DMS53 treated with DMSO at 0.1 percent for 48 hours (cell line): ENCODE measurements around the gene DHRS7B.
"Not testable (repeated sequence)": the region's sequence is repeated elsewhere in the genome, so short reads cannot be mapped to it uniquely, and the experiment has no call there.

Experiments used
- DNase-seq: peaks from one replicate; lab custom pipeline; 2025; ENCODE audit not compliant: unreplicated experiment; lab: John Stamatoyannopoulos, UW

The DHRS7B gene, protein sequence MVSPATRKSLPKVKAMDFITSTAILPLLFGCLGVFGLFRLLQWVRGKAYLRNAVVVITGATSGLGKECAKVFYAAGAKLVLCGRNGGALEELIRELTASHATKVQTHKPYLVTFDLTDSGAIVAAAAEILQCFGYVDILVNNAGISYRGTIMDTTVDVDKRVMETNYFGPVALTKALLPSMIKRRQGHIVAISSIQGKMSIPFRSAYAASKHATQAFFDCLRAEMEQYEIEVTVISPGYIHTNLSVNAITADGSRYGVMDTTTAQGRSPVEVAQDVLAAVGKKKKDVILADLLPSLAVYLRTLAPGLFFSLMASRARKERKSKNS

DNA sequence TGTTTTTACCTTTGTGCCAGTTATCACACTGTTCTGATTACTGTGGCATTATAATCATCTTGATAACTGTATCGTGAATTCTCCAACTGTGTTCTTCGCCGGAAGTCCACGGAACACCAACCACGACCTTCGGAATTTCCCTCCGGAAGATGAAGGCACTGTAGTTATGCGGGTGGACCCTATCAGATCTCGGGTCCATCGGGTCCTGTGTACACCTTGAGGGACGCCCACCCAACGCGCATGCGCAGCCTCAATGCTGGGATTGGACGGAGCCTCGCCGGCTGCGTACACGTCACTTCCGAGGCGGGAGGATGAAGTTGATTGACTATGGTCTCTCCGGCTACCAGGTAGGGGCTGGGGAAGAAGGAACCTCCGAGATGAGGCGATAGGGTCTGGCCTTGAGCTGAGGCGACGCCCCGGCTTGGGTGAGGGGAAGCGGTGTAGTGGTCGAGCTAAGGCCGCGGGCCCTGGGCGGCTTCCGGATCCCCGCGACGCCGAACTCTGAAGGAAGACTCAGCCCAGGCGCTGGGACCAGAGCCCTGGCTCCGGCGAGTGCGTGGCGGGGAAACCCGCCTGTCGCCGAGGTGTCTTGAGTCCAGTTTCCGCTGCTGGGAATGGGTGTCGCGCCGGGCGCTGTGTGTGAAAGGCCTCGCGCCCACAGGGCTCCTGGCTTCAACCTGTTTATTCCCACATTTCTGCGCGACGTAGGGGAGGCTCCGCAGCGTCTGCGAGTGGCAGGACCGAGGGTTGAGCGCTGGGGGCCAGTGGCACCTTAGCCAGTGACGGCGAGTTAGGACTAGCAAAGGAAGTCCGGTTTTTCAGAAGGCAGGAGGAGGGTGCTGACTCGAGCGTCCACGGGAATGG, at the start of gene DHRS7B:
Gene DHRS7B (plus strand): TSS at position 320 of the 864 bp plus-strand sequence. CDS start 8 bp downstream, at position 328.
- DNase-seq, result peak; percentile 80

DNA sequence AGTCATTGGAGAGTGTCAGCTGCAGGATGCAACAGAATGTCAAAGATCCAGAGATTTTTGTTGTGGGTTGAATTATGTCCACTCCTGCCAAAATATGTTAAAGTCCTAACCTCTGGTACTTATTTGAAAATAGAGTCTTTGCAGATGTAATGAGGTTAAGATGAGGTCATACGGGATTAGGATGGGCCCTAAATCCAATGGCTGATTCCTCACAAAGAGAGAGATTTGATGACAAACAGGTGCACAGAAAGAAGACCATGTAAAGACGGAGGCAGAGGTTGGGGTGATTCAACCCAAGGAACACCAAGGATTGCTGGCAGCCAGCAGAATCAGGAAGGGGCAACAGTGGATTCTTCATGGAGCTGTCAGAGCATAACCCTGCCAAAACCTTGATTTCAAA, 49.5 kb upstream of the DHRS7B start:
- DNase-seq, result no peak

DNA sequence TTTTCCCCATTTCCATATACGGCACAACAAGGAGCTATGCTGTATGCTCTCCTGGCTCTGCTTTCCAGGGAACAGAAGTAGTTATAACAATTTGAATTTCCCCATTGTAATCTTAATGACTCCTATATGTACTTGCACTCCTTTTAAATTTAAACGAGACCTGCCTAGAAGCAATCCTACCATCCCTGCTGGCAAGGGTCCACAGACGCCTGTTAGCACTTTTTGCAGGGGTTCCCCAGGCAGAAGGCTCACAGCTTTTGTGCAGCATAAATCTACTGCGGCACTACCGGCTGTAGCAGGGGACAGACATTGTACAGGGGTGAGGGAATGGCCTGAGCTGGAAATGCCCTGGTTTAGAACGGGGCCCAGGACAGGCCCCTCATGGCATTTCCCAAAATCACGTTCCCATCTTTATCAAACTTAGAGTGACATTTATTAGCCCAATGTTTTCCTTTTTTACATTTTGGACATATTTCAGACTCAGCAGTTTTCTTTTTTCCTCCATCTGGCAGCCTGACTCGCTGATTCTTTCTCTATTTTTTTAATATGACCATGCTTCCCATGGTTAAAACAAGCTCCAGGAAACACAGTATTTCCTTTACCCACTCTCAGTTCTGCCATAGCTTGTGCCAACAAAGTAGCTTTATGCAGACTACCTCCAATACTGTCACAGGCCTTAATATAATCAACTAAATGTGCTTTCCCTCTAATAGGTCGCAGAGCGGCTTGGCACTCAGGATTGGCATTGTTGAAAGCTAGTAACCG, 48.6 kb upstream of the DHRS7B start:
- DNase-seq, result no peak

DNA sequence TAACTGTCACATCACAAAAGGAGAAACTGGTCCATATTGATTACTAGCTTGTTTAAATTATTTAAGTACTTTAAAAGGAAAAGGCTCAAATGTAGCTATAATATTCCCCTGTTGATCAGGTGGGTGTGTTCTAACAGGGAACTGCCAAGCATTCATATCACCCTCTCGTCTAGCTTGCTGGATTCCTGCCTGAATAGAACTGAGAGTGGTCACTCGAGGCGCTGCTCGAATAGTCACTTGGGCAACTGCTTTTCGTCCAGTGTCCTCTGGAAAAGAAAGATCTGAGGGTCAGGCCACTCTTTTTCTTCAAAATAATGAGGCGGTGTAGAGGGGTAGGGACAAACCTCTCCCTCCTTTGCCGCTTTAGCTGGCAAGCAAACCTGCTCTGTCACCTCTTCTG, 47.6 kb upstream of the DHRS7B start:
- DNase-seq, result no peak

DNA sequence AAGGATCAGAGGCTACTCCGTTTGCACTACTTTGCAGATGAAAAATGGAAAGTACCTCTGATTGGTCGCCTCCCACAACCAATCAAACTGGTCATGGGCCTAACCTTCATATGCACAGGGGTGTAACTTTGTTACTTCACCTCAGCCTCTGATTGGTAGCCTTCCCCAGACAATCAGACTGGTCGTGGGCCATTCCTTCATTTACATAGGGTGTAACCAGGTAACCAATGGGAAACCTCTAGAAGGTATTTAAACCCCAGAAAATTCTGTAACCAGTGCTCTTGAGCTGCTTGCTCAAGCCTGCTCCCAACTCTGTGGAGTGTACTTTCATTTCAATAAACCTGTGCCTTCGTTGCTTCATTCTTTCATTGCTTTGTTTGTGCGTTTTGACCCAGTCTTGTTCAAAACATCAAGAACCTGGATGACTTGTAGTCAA, 44.7 kb upstream of the DHRS7B start:
- DNase-seq, result no peak

DNA sequence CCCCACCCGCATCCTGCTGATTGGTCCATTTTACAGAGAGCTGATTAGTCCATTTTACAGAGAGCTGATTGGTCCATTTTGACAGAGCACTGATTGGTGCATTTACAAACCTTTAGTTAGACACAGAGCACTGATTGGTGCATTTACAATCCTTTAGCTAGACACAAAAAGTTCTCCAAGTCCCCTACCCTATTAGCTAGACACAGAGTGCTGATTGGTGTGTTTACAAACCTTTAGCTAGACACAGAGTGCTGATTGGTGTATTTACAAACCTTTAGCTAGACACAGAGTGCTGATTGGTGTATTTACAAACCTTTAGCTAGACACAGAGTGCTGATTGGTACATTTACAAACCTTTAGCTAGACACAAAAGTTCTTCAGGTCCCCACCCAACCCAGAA, 41.5 kb upstream of the DHRS7B start:
- DNase-seq, result not testable (repeated sequence)

DNA sequence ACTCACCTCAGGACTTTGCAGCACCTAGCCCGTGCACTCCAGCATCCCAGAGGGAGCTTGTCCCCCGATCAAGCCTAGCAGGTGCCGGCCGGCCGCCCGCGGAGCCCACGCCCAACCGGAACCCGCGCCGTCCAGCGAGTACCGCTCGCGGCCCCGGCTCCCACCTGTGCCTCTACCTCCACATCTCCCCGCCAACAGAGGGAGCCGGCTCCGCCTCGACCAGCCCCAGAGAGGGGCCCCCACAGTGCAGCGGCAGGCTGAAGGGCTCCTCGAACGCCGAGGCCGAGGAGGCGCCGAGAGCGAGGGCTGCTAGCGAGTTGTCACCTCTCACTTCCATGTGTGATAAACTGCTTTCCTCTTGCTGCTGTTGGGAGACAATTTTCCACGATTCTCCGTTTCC, 41.1 kb upstream of the DHRS7B start:
- DNase-seq, result no peak

DNA sequence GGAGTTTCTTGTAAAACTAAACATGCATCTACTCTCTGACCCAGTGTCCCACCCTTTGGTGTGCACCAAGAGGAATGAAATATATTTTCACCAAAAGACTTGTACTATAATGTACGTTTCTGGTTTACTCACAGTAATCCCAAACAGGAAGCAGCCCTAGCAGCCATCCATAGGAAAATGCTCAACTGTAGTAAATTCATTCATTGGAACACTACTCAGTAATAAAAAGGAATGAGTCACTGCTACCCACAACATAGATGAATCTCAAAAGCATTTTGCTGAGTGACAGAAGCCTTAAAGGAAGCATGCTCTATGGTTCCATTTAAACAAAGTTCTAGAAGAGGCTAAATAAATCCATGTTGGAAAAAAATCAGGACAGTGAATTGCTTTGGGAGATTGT, 37.6 kb upstream of the DHRS7B start:
- no peak for DNase-seq

DNA sequence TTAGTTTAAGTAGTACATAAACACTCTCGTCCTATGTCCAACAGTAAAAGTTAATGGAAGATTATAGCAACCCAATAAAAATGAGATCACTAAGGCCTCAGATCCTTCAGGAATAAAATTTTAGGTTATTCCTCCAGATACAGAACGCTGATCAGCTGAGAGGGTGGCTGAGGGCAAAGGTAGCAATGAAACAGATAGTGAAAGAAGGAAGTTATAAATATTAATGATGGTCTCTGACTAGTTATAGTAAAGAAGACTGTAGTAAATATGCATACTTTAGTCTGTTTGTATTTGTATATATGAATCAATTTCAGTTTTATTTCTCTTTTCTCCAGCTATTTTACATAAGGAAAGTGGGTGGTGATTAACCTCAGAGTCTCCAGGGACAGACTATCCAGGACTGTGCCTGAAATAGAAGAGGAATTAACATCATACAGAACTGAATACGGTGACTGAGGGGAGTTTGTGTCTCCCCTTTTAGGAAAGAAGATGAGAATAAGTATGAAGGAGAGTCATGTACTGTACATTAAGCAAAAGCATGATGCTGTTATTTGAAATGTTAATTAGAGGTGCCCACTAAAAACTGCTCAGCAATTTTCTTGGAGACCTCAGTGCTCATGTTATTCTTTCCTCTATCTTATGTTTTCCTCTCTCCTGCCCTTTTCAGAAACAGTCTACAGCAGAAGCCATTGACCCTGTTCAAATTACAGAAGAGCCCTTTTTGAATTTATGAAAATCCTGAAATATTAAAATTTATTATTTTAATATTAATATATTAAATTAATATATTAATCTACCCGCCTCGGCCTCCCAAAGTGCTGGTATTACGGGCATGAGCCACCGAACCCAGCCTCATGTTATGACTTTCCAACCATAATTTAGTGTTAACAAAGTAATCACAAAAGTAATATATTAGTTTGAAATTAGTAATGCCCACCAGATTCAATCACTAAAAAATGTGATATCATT, 36.5 kb upstream of the DHRS7B start:
- no peak for DNase-seq

DNA sequence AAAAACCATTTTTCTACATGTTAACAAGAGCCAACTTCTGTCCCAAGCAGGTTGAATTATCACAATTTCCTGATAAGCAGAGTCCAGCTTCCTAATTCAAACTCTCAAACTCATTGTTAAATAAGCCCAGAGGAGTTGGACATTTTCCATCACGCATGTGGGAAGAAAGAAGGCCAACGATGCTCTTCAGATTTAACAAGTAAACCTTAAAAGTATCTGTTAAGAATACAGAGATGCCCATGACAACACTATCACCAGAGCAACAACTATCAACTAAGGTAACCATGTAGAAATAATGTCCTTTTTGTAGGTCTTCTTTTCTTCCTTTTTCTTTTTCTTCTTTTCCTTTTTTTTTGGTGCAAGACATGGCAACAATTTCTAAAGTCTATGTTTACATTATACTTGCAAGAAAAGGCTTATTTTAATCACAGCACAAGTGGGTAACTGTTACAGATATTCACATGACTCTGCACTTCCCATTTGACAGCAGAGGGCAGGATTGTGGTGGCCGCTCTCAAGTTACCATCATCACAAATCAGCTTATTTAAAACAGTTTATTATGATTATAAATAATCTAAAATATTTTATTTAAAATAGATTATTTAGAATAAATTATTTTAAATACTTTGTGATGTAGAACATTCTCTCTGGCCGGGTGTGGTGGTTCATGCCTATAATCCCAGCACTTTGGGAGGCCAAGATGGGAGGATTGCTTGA, 35.7 kb upstream of the DHRS7B start:
- DNase-seq, result no peak

DNA sequence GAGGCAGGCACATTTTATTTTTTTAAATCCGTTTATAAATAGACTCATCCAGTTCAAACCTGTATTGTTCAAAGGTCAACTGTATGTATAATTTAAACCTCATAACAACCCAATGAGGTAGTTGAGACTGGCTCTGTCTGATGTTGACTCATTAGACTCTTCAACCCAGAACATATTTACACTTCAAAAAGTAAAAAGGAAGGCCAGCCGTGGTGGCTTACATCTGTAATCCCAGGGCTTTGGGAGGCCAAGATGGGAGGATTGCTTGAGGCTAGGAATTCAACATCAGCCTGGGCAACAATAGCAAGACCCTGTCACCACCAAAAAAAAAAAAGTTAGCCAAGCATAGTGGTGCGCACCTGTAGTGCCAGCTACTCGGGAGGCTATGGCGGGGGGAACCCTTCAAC, 32.5 kb upstream of the DHRS7B start:
- DNase-seq, result peak; percentile 80

DNA sequence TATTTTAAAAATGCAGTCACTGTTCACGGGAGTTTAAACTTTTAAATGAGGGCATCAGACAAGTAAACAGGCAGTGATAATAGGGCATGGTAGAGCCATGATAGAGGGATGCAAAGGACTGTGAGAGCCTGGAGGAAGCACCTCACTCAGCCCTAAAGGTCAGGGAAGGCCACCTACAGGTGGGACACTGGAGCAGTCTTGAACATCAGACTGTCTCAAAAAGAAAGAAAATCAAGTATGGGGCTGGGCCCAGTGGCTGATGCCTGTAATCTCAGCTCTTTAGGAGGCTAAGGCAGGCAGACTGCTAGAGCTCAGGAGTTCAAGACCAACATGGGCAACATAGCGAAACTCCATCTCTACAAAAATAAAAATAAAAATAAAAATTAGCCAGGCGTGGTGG, 31.0 kb upstream of the DHRS7B start:
- no peak for DNase-seq

DNA sequence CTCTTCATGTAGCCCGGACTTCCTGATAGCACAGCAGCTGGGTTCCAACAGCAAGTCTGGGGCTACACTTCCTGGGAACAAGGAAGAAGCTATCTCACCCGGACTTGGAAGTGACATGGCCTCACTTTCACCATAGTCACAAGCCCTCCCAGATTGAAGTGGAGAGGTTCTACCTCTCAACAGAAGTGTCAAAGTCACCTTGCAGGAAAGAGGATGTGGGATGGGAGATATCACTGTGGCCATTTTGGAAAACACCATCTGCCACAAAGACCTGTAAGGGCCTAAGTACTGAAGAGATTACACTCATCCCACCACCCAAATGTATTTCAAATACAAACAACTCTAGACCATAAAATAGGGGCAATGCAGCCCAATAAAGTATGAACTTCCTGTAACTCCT, 29.9 kb upstream of the DHRS7B start:
- DNase-seq, result no peak

DNA sequence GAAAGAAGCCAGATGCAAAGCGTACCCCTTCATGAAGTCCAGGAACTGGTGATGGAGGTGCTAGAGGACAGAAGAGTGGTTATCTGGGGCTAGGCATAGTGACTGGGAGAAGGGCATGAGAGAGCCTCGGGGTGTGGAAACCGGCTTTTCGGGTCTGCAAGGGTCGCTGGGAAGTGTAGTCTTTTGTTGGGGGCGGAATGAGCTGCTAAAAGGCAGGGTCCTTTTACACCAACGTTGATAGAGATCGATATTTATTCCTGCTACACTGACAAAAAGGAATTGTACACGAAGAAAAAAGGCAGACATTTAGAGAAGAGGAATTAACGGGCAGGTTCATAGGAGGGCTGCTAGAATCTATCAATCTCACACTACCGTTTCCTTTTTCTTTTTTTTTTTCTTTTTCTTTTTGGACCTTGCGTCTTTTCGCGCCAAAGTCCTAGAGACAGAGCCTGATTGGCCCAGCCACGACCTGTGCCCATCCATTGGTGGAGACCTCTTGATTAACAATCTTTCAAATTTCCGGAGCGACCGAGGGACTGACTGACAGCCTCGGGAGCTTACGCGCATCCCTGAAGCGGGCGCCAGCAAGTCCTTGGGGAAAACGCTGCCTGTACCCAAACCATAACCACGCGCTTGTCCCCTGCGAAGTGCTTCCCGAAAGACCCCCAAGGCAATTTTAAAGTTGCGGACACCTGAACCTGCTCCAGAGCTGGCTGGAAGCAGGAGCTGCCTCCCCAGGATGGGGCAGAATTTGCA, 27.7 kb upstream of the DHRS7B start:
- peak; percentile 62 for DNase-seq

DNA sequence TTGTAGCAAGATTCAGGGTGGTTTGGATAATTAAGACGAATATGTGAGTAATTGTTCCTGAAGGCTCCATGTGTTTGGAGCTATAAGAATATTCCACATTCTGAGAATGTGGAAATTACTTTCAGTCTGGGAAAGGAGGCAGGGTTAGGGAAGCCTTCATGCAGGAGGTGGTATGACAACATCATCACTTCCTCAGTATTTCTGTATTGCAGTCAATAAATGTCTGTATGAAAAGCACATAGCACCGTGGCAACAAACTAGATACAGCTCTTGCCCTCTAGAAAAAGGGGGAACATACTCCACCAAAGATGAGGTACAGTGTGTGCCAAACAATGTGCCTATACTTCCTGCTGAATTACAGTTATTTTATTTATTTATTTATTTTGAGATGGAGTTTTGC, 26.1 kb upstream of the DHRS7B start:
- no peak for DNase-seq

DNA sequence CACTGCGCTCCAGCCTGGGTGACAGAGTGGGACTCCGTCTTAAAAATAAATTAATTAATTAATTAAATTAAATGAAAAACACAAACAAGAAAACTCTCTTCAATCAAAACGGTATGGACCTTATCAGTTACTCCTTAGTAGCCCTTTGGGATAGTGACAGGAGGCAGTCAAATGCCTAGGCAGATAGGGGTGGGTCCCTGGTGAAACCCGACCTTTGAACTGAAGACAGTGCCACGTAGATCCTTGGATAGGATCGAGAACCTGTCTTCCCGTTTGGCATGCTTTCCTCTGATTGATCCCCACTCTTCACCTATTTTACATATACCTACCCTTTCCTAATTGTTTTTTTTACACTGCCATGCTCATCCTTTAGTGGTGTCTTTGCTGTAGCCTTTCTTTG, 22.2 kb upstream of the DHRS7B start:
- no peak for DNase-seq

DNA sequence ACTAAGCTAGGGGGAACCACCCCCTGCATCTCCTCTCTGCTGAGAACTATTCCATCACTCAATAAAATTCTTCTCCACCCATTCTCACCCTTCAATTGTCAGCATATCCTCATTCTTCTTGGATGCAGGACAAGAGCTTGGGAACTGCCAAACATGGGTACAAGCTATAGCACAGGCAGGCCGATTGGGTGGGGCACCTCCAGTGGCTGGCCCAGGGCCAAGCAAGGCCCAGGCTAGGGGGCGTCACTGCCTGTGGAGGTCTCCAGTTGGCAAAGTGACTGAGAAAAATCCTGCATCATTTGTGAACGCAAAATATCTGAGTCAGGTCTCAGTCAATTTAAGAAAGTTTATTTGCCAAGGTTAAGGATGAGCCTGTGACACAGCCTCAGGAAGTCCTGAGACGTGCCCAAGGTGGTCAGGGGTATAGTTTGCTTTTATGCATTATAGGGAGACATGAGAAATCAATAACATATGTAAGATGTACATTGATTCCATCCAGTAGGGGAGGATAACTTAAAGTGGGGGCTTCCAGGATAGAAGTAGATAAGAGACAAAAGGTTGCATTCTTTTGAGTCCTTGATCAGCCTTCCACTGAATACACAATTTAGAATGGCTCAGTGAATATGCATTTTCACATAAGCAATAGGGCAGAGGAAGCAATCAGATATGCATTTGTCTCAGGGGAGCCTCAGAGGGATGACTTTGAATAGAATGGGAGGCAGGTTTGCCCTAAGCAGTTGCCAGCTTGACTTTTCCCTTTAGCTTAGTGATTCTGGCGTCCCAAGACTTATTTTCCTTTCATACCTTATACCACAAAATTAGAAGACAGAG, 21.5 kb upstream of the DHRS7B start:
- DNase-seq, result no peak

DNA sequence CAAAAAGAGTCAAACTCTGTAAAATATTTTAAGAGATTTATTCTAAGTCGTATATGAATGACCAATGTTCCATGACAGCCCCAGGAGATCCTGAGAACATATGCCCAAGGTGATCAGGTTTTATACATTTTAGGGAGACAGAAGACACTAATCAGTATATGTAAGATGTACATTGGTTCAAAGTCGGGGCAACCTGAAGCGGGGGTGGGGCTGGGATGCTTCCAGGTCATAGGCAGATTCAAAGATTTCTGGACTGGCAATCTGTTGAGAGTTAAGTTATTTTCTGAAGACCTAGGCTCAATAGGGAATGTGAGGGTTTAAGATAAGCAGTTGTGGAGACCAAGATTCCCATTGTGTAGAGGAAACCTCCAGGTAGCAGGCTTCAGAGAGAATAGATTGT, 20.4 kb upstream of the DHRS7B start:
- DNase-seq, result no peak
